Measurements from ENCODE around the gene NFATC1.

The NFATC1 gene

DNA sequence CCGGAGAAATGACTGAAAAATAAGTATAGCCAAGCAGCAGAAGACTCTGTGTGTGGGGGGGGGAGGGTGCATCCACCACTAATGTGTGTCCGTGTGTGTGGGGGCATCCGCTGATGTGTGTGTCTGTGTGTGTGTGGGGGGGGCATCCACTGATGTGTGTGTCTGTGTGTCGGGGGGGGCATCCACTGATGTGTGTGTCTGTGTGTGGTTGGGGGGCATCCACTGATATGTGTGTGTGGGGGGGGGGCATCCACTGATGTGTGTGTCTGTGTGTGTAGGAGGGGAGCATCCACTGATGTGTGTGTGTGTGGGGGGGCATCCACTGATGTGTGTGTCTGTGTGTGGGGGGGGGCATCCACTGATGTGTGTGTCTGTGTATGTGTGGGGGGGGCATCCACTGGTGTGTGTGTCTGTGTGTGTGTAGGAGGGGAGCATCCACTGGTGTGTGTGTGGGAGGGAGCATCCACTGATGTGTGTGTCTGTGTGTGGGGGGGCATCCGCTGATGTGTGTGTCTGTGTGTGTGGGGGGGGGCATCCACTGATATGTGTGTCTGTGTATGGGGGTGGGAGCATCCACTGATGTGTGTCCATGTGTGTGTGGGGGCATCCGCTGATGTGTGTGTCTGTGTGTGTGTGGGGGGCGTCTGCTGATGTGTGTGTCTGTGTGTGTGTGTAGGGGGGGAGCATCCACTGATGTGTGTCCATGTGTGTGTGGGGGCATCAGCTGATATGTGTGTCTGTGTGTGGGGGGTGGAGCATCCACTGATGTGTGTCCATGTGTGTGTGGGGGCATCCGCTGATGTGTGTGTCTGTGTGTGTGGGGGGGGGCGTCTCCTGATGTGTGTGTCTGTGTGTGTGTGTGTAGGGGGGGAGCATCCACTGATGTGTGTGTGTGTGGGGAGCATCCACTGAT is 125.0 kb downstream of the NFATC1 start:
- Histone ChIP-seq H3K9me2 (ENCODE audit: low read depth, low read length) (no peaks in the 10 kb centered on the region), H3K36me3 (ENCODE audit: insufficient read depth, low read length) (peaks cover 18% of the 10 kb centered on the region; the same call in 1 of the 2 replicates), H2AFZ (ENCODE audit: low read length) (no peak overlapping the region), H3K79me2 (ENCODE audit: insufficient read depth, low read length) (no peaks in the 10 kb centered on the region), H3K4me1 (ENCODE audit: insufficient read depth, low read length, severe bottlenecking) (peaks cover 95% of the 10 kb centered on the region), H3K27me3 (ENCODE audit: insufficient read depth, low read length) (no peaks in the 10 kb centered on the region), H3K9me3 (ENCODE audit: low read length) (no peaks in the 10 kb centered on the region), H3F3A (ENCODE audit: insufficient read depth, low read length) (peaks cover 17% of the 10 kb centered on the region), H4K20me1 (ENCODE audit: insufficient read depth, low read length) (no peaks in the 10 kb centered on the region), H3K9ac (ENCODE audit: low read length) (peak overlapping the region; percentile 63), H3K27ac (ENCODE audit: low read depth, low read length, poor library complexity, severe bottlenecking) (peak overlapping the region; percentile 100), H3K4me2 (ENCODE audit: low read length) (peak overlapping the region; percentile 40), H3K4me3 (ENCODE audit: low read depth, low read length, poor library complexity, severe bottlenecking) (peak overlapping the region; percentile 3)
- no peak for TF ChIP-seq EZH2 (IDR thresholded peaks at IDR 0.05; ENCODE audit: borderline replicate concordance, low read length)
- TF ChIP-seq, protein P1, sequence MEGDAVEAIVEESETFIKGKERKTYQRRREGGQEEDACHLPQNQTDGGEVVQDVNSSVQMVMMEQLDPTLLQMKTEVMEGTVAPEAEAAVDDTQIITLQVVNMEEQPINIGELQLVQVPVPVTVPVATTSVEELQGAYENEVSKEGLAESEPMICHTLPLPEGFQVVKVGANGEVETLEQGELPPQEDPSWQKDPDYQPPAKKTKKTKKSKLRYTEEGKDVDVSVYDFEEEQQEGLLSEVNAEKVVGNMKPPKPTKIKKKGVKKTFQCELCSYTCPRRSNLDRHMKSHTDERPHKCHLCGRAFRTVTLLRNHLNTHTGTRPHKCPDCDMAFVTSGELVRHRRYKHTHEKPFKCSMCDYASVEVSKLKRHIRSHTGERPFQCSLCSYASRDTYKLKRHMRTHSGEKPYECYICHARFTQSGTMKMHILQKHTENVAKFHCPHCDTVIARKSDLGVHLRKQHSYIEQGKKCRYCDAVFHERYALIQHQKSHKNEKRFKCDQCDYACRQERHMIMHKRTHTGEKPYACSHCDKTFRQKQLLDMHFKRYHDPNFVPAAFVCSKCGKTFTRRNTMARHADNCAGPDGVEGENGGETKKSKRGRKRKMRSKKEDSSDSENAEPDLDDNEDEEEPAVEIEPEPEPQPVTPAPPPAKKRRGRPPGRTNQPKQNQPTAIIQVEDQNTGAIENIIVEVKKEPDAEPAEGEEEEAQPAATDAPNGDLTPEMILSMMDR (IDR thresholded peaks at IDR 0.05; ENCODE audit: low read length), result no peak

GRCh38 chr18:79521416-79522205 is 125.9 kb downstream of the NFATC1 start:
- H3K79me2 ChIP-seq (ENCODE audit: insufficient read depth, low read length), result no peaks in the 10 kb centered on the region
- no peaks in the 10 kb centered on the region for H3K9me2 ChIP-seq (ENCODE audit: low read depth, low read length)
- no peaks in the 10 kb centered on the region for H4K20me1 ChIP-seq (ENCODE audit: insufficient read depth, low read length)
- peak overlapping the region; percentile 100 for H3K27ac ChIP-seq (ENCODE audit: low read depth, low read length, poor library complexity, severe bottlenecking)
- no peaks in the 10 kb centered on the region for H3K27me3 ChIP-seq (ENCODE audit: insufficient read depth, low read length)
- no peak overlapping the region for H2AFZ ChIP-seq (ENCODE audit: low read length)
- TF ChIP-seq, protein P1 (IDR thresholded peaks at IDR 0.05; ENCODE audit: low read length), result no peak
- no peak for TF ChIP-seq EZH2 (IDR thresholded peaks at IDR 0.05; ENCODE audit: borderline replicate concordance, low read length)
- H3K4me2 ChIP-seq (ENCODE audit: low read length), result peak overlapping the region; percentile 69
- peaks cover 20% of the 10 kb centered on the region; the same call in 1 of the 2 replicates for H3K36me3 ChIP-seq (ENCODE audit: insufficient read depth, low read length)
- H3K4me3 ChIP-seq (ENCODE audit: low read depth, low read length, poor library complexity, severe bottlenecking), result peak overlapping the region; percentile 50
- H3K4me1 ChIP-seq (ENCODE audit: insufficient read depth, low read length, severe bottlenecking), result peaks cover 95% of the 10 kb centered on the region
- H3K9me3 ChIP-seq (ENCODE audit: low read length), result no peaks in the 10 kb centered on the region
- H3K9ac ChIP-seq (ENCODE audit: low read length), result peak overlapping the region; percentile 89
- H3F3A ChIP-seq (ENCODE audit: insufficient read depth, low read length), result peaks cover 11% of the 10 kb centered on the region

DNA sequence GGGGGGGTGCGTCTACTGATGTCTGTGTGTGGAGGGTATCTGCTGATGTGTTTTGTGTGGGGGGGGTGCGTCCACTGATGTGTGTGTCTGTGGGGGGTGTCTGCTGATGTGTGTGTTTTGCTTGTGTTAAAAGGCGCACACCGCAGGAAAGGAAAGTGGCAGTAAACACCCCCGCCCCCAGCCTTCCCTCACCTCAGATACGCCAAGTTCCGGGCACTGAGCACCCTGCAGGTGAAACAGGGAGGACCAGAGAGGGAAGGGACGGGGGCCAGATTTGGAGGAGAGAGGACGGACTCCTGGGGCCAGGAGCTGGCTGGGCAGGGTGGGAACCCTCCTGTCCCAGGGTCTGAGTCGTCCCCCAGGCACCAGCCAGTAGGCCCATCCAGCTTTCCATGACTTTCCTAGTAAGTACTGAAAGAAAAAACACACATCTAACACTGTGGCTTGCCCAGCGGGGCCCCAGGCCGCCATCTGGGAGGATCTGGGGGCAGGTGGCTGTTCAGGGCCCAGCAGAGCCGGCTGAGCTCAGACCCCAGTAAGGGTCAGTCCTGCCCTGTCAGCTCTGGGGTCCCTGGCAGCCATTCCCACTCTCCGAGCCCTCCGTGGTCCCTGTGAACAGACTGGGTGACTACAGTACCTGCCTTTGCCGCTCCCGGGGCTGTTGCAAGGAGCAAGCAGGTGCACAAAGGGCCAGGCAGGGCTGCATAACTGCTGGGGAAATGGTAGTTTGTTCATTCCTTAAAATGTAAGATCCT is 126.9 kb downstream of the NFATC1 start:
- H3K9ac ChIP-seq (ENCODE audit: low read length), result peak overlapping the region; percentile 89
- peak overlapping the region; percentile 50 for H3K4me3 ChIP-seq (ENCODE audit: low read depth, low read length, poor library complexity, severe bottlenecking)
- H3K27ac ChIP-seq (ENCODE audit: low read depth, low read length, poor library complexity, severe bottlenecking), result peak overlapping the region; percentile 100

More for the DNA sequence above, 126.9 kb downstream of the NFATC1 start:
- no peaks in the 10 kb centered on the region for H3K79me2 ChIP-seq (ENCODE audit: insufficient read depth, low read length)
- H2AFZ ChIP-seq (ENCODE audit: low read length), result no peak overlapping the region
- no peaks in the 10 kb centered on the region for H4K20me1 ChIP-seq (ENCODE audit: insufficient read depth, low read length)
- H3K9me3 ChIP-seq (ENCODE audit: low read length), result no peaks in the 10 kb centered on the region
- H3K4me1 ChIP-seq (ENCODE audit: insufficient read depth, low read length, severe bottlenecking), result peaks cover 95% of the 10 kb centered on the region
- TF ChIP-seq EZH2 (IDR thresholded peaks at IDR 0.05; ENCODE audit: borderline replicate concordance, low read length), result no peak
- TF ChIP-seq, protein P1 (IDR thresholded peaks at IDR 0.05; ENCODE audit: low read length), result no peak
- H3K4me2 ChIP-seq (ENCODE audit: low read length), result peak overlapping the region; percentile 69
- peaks cover 11% of the 10 kb centered on the region for H3F3A ChIP-seq (ENCODE audit: insufficient read depth, low read length)
- H3K27me3 ChIP-seq (ENCODE audit: insufficient read depth, low read length), result no peaks in the 10 kb centered on the region
- no peaks in the 10 kb centered on the region for H3K9me2 ChIP-seq (ENCODE audit: low read depth, low read length)
- H3K36me3 ChIP-seq (ENCODE audit: insufficient read depth, low read length), result peaks cover 26% of the 10 kb centered on the region; the same call in 1 of the 2 replicates
